ENCODE results near the gene PDAP1.
"Not testable (repeated sequence)": the region's sequence is repeated elsewhere in the genome, so short reads cannot be mapped to it uniquely, and the experiment has no call there.

Gene PDAP1

DNA sequence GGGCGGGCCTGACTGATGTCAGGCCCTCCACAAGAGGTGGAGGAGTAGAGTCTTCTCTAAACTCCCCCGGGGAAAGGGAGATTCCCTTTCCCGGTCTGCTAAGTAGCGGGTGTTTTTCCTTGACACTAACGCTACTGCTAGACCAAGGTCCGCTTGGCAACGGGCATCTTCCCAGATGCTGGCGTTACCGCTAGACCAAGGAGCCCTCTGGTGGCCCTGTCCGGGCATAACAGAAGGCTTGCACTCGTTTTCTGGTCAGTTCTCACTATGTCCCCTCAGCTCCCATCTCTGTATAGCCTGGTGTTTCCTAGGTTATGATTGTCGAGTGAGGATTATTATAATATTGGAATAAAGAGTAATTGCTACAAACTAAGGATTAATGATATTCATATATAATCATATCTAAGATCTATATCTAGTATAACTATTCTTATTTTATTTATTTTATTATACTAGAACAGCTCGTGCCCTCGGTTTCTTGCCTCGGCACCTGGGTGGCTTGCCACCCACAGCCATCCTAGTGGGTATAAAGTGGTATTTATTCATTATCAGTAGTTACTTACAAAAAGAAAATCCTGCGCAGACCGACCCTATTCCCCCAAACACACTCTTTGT lies 7.2 kb upstream of the PDAP1 start:
- TF ChIP-seq, protein P1, sequence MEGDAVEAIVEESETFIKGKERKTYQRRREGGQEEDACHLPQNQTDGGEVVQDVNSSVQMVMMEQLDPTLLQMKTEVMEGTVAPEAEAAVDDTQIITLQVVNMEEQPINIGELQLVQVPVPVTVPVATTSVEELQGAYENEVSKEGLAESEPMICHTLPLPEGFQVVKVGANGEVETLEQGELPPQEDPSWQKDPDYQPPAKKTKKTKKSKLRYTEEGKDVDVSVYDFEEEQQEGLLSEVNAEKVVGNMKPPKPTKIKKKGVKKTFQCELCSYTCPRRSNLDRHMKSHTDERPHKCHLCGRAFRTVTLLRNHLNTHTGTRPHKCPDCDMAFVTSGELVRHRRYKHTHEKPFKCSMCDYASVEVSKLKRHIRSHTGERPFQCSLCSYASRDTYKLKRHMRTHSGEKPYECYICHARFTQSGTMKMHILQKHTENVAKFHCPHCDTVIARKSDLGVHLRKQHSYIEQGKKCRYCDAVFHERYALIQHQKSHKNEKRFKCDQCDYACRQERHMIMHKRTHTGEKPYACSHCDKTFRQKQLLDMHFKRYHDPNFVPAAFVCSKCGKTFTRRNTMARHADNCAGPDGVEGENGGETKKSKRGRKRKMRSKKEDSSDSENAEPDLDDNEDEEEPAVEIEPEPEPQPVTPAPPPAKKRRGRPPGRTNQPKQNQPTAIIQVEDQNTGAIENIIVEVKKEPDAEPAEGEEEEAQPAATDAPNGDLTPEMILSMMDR (IDR thresholded peaks at IDR 0.05; ENCODE audit: low read depth, low read length, poor library complexity, severe bottlenecking): peak; percentile 61
- peaks cover 93% of the 10 kb centered on the region for H3K36me3 ChIP-seq (ENCODE audit: control insufficient read depth, low read length)
- not testable (repeated sequence) for H3K27ac ChIP-seq (ENCODE audit: low read depth, low read length)

DNA sequence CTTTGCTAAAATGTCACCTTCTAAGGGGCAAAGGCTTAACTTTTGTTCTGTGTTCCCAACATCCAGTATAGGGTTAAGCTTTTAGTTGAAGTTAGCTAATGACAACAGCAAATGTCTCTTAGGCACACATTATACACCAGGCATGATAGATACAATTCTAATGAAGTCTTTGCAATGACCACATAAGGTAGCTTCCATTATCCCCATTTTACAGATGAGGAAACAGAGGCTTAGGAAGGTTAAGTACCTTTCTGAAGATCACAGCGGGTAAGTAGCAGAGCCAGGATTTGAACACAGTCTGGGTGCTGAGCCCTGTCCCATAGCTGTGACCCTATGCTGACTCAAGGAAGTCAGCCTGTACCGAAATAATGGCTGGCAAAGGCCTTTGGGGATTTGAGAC lies 2.2 kb upstream of the PDAP1 start:
- peaks cover 33% of the 10 kb centered on the region for H3K4me1 ChIP-seq (ENCODE audit: control insufficient read depth, low read length)
- peaks cover 30% of the 10 kb centered on the region; the same call in 1 of the 2 replicates for H4K20me1 ChIP-seq (ENCODE audit: control insufficient read depth, insufficient read depth, low read depth, low read length)
- H3K9me3 ChIP-seq (ENCODE audit: control insufficient read depth, insufficient read depth, low read length): no peaks in the 10 kb centered on the region
- H3K27ac ChIP-seq (ENCODE audit: low read depth, low read length): no peak overlapping the region
- peaks cover 84% of the 10 kb centered on the region for H3K36me3 ChIP-seq (ENCODE audit: control insufficient read depth, low read length)
- no peaks in the 10 kb centered on the region for H3K27me3 ChIP-seq (ENCODE audit: control insufficient read depth, low read length)
- peaks cover 78% of the 10 kb centered on the region for H3K79me2 ChIP-seq (ENCODE audit: control insufficient read depth, low read length)
- H3K4me2 ChIP-seq (ENCODE audit: low read length): peak overlapping the region; percentile 85
- TF ChIP-seq, protein P1 (IDR thresholded peaks at IDR 0.05; ENCODE audit: low read depth, low read length, poor library complexity, severe bottlenecking): no peak
- TF ChIP-seq EZH2phosphoT487 (IDR thresholded peaks at IDR 0.05; ENCODE audit: borderline replicate concordance, low read length): no peak
- H3K4me3 ChIP-seq (ENCODE audit: low read length): peak overlapping the region; percentile 83
- H3F3A ChIP-seq (ENCODE audit: control insufficient read depth, insufficient read depth): peaks cover 11% of the 10 kb centered on the region
- H3K9me2 ChIP-seq (replicated peaks; ENCODE audit: control insufficient read depth, low read length): no peaks in the 10 kb centered on the region

More for the DNA sequence above, 7.2 kb upstream of the PDAP1 start:
- not testable (repeated sequence) for H3F3A ChIP-seq (ENCODE audit: control insufficient read depth, insufficient read depth); H3K27me3 ChIP-seq (ENCODE audit: control insufficient read depth, low read length); H3K9me2 ChIP-seq (replicated peaks; ENCODE audit: control insufficient read depth, low read length); H3K4me1 ChIP-seq (ENCODE audit: control insufficient read depth, low read length); H3K4me2 ChIP-seq (ENCODE audit: low read length); H3K4me3 ChIP-seq (ENCODE audit: low read length); H3K9me3 ChIP-seq (ENCODE audit: control insufficient read depth, insufficient read depth, low read length)
- Histone ChIP-seq H4K20me1 (ENCODE audit: control insufficient read depth, insufficient read depth, low read depth, low read length) (peaks cover 15% of the 10 kb centered on the region; the same call in 1 of the 2 replicates), H3K79me2 (ENCODE audit: control insufficient read depth, low read length) (peaks cover 51% of the 10 kb centered on the region)

DNA sequence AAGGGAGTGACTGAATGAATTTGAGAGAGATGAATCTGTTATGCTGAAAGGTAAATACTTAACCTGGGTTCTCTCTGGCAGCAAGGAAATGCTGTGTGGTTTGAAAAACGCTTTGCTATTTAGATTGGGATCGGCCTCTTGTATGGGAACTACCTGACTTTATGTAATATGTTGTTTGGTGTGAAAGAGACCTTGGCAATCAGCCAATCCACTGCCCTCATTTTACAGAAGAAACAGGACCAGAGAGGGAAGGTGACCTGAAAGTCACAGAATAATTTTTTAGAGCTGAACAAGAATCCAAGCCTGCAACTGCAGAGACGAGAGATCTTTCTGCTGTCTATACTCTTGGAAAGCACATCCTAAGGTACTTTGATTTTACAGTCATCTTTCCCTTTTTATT lies 1.4 kb upstream of the PDAP1 start:
- Histone ChIP-seq H3K4me1 (ENCODE audit: control insufficient read depth, low read length) (peaks cover 33% of the 10 kb centered on the region), H3F3A (ENCODE audit: control insufficient read depth, insufficient read depth) (peaks cover 11% of the 10 kb centered on the region), H3K4me2 (ENCODE audit: low read length) (peak overlapping the region; percentile 85), H3K9me2 (replicated peaks; ENCODE audit: control insufficient read depth, low read length) (no peaks in the 10 kb centered on the region), H3K27me3 (ENCODE audit: control insufficient read depth, low read length) (no peaks in the 10 kb centered on the region), H3K27ac (ENCODE audit: low read depth, low read length) (no peak overlapping the region), H3K36me3 (ENCODE audit: control insufficient read depth, low read length) (peaks cover 84% of the 10 kb centered on the region), H4K20me1 (ENCODE audit: control insufficient read depth, insufficient read depth, low read depth, low read length) (peaks cover 32% of the 10 kb centered on the region; the same call in 1 of the 2 replicates), H3K9me3 (ENCODE audit: control insufficient read depth, insufficient read depth, low read length) (no peaks in the 10 kb centered on the region), H3K79me2 (ENCODE audit: control insufficient read depth, low read length) (peaks cover 84% of the 10 kb centered on the region), H3K4me3 (ENCODE audit: low read length) (peak overlapping the region; percentile 83)
- TF ChIP-seq, protein P1 (IDR thresholded peaks at IDR 0.05; ENCODE audit: low read depth, low read length, poor library complexity, severe bottlenecking): no peak
- TF ChIP-seq EZH2phosphoT487 (IDR thresholded peaks at IDR 0.05; ENCODE audit: borderline replicate concordance, low read length): no peak

Data from DOHH2 (cell line).